Naive thymus-derived CD4-positive, alpha-beta T cell (primary cell): Measurements from ENCODE around the gene DOCK4. TPM values are rescaled to one million over a fixed set of nuclear protein-coding genes. Genes with fewer than 3 reads are reported as not detected.

ENCODE experiments used
- ATAC-seq: fragments of 150-1000 bp; cut with Tn5 transposase; 2 replicates; pipeline ENCODE4 v1.10.0; 2021; ENCODE audit warnings: mild to moderate bottlenecking, moderate library complexity
- CTCF ChIA-PET: fragments of 350-600 bp; sonication (Branson Sonifier 250); formaldehyde crosslinking; loops from one replicate; lab custom pipeline; 2021; ENCODE audit warnings: antibody characterized with exemption; lab: Charles Lee
- POLR2A ChIA-PET: fragments of 350-600 bp; sonication (Branson Sonifier 250); formaldehyde crosslinking; loops from one replicate; lab custom pipeline; 2021; ENCODE audit warnings: antibody characterized with exemption, inconsistent platforms; lab: Charles Lee
- DNase-seq, 9 donors: peaks; one replicate each; pipeline versions ENCODE4 v3.0.0 to v3.0.0-alpha.2; 2020 to 2022; ENCODE audit warnings: mixed read lengths in 1 of 9
- H3K27ac ChIP-seq: one replicate; pipeline ENCODE4 v1.7.0; 2013; ENCODE audit warnings: mild to moderate bottlenecking, low read depth, low read length, moderate library complexity
- H3K27me3 ChIP-seq, 2 donors: one replicate each; pipeline ENCODE4 v1.7.0; 2013; ENCODE audit warnings: low read length in 2 of 2, mild to moderate bottlenecking in 2 of 2, moderate library complexity in 2 of 2; ENCODE audit not compliant: control insufficient read depth in 2 of 2, insufficient read depth in 2 of 2
- H3K36me3 ChIP-seq, 3 experiments: 1 replicate in 2 of 3; 2 replicates in 1 of 3; pipeline ENCODE4 v1.7.0; 2013; ENCODE audit warnings: low read length in 3 of 3, mild to moderate bottlenecking in 3 of 3, moderate library complexity in 1 of 3; ENCODE audit not compliant: insufficient read depth in 3 of 3, control insufficient read depth in 2 of 3
- H3K4me1 ChIP-seq, 2 donors: one replicate each; pipeline ENCODE4 v1.7.0; 2013; ENCODE audit warnings: low read length in 2 of 2, mild to moderate bottlenecking in 2 of 2, moderate library complexity in 1 of 2; ENCODE audit not compliant: control insufficient read depth in 2 of 2, insufficient read depth in 2 of 2
- H3K4me3 ChIP-seq: 2 replicates; pipeline ENCODE4 v1.7.0; 2013; ENCODE audit warnings: mild to moderate bottlenecking, low read length
- H3K9me3 ChIP-seq, 3 experiments: 1 replicate in 2 of 3; 2 replicates in 1 of 3; pipeline ENCODE4 v1.7.0; 2013; ENCODE audit warnings: low read length in 3 of 3; ENCODE audit not compliant: control insufficient read depth in 2 of 3
- H3K27ac Mint-ChIP-seq, 9 donors: one replicate each; pipeline ENCODE4 v1.8.0; 2020 to 2022; ENCODE audit warnings: mixed read lengths in 9 of 9, mild to moderate bottlenecking in 8 of 9, moderate library complexity in 5 of 9, inconsistent platforms in 2 of 9
- H3K27me3 Mint-ChIP-seq, 5 donors: one replicate each; pipeline ENCODE4 v1.8.0; 2021 to 2022; ENCODE audit warnings: mixed read lengths in 5 of 5, mild to moderate bottlenecking in 1 of 5
- H3K36me3 Mint-ChIP-seq, 5 donors: one replicate each; pipeline ENCODE4 v1.8.0; 2020 to 2022; ENCODE audit warnings: mixed read lengths in 5 of 5, mild to moderate bottlenecking in 3 of 5, inconsistent platforms in 1 of 5
- H3K4me1 Mint-ChIP-seq, 7 donors: one replicate each; pipeline ENCODE4 v1.8.0; 2020 to 2022; ENCODE audit warnings: mixed read lengths in 7 of 7, mild to moderate bottlenecking in 3 of 7, inconsistent platforms in 1 of 7
- H3K4me3 Mint-ChIP-seq, 10 donors: one replicate each; pipeline ENCODE4 v1.8.0; 2020 to 2022; ENCODE audit warnings: mild to moderate bottlenecking in 10 of 10, mixed read lengths in 10 of 10, moderate library complexity in 6 of 10, inconsistent platforms in 2 of 10
- H3K9me3 Mint-ChIP-seq, 11 donors: one replicate each; pipeline ENCODE4 v1.8.0; 2020 to 2022; ENCODE audit warnings: mixed read lengths in 11 of 11, mild to moderate bottlenecking in 4 of 11, inconsistent platforms in 1 of 11, moderate library complexity in 1 of 11
- intact Hi-C, 2 donors: fragments of 100-400 bp; cut with micrococcal nuclease; formaldehyde crosslinking; loops; one replicate each; pipeline ENCODE4 v1.15.1; 2023
- polyA plus RNA-seq, 2 donors: library from polyadenylated mRNA; unstranded; fragments of 300-500 nt; fragmentation: Illumina TruSeq; gene quantifications; one replicate each; pipeline ENCODE4 v1.2.3, GENCODE V29; 2021
- total RNA-seq, 6 experiments: library from RNA in 5 of 6; stranded (reverse) in 5 of 6; gene quantifications; 1 replicate in 5 of 6; 2 replicates in 1 of 6; pipeline ENCODE4 v1.2.3 and lab custom pipeline; 2021 to 2026

The DOCK4 gene
- total and polyA plus RNA-seq, 7 experiments from 2014 or later = 0.16 to 3.1 (median 2.2) TPM; not detected in 1

GRCh38 chr7:112182749-112183148 is 23.4 kb downstream of the DOCK4 start:
- Mint-ChIP-seq H3K27ac (no peak overlapping the region), H3K36me3 (no peaks in the 10 kb centered on the region), H3K27me3 (peaks cover 6 to 20% (median 17%) of the 10 kb centered on the region in 5 donors), H3K9me3 (no peaks in the 10 kb centered on the region), H3K4me3 (no peak overlapping the region), H3K4me1 (no peaks in the 10 kb centered on the region)
- DNase-seq (no peak), ATAC-seq (no peak)
- peaks cover 0 to 4% of the 10 kb centered on the region in 2 donors for H3K27me3 ChIP-seq
- CTCF ChIA-PET = no interaction called here
- no peak overlapping the region for H3K27ac ChIP-seq
- intact Hi-C loops = no loop called here
- no peaks in the 10 kb centered on the region for H3K4me1 ChIP-seq
- no peaks in the 10 kb centered on the region for H3K9me3 ChIP-seq
- no peaks in the 10 kb centered on the region for H3K36me3 ChIP-seq
- POLR2A ChIA-PET = interaction anchor here (0.6 kb wide), 1 partner anchor 725 kb away, joined by 3 read pairs; no protein-coding TSS in a partner anchor
- no peak overlapping the region for H3K4me3 ChIP-seq

DNA sequence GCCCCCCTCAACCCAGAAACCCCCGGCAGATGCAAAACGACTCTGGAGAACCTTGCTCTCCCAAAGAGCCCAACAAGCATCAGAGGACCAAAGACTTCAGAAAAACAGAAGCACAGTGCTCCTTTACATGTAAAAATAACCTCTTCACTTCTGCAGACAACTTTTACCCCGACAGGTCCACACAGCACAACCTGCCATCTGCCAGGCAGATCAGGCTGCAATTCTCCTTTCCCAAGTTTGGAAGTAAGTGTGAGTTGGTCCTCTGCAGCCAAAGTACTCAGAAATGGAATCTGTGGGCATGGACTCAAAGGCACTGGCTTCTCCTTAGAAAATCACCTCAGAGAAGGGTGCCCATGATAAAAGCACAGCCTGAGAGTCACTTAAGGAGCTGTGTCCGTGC is 26.0 kb downstream of the DOCK4 start:
- Mint-ChIP-seq H3K27ac (no peak overlapping the region), H3K4me1 (no peaks in the 10 kb centered on the region), H3K4me3 (no peak overlapping the region), H3K9me3 (no peaks in the 10 kb centered on the region), H3K36me3 (no peaks in the 10 kb centered on the region), H3K27me3 (peaks cover 18 to 30% (median 25%) of the 10 kb centered on the region in 5 donors)
- no peak overlapping the region for H3K27ac ChIP-seq
- H3K9me3 ChIP-seq = no peaks in the 10 kb centered on the region
- no peak overlapping the region for H3K4me3 ChIP-seq
- ATAC-seq (no peak), DNase-seq (no peak)
- no peaks in the 10 kb centered on the region for H3K4me1 ChIP-seq
- ChIA-PET POLR2A (no interaction called here), CTCF (no interaction called here)
- H3K27me3 ChIP-seq = peaks cover 0 to 4% of the 10 kb centered on the region in 2 donors
- H3K36me3 ChIP-seq = no peaks in the 10 kb centered on the region
- intact Hi-C loops = no loop called here

DNA sequence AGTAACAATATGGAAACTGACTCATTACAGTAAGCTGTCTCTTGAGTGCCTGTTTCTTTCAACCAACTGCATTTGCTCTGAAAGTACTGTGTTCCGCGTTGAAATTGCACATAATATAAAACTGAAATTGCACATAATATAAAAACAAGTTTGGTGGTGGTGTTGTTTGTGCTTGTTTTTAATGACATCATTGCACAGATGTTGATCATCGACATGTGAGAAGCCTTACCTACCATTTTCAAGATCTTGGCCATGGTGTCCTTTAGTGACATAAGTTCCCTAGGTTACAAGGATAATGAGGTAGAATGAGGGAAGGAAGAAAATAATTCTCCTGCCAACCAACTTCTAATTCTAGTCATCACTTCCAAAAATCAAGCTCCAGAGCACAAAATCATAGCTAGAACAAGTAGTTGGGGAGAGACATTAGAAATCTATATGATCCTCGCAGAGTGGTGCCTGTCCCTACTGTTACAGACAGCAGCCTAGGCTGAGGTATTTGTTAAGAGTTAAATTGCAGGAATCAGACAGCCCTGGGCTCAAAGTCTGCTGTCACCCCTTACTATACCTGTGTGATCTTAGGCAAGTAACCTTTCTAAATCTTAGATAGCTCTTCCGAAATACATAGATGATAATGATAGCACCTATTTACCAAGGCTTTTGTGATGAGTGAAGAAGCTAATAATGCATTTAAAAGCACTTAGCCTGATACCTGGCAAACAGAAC is 29.3 kb downstream of the DOCK4 start:
- ATAC-seq = no peak
- no peak for DNase-seq
- H3K27ac ChIP-seq = no peak overlapping the region
- H3K9me3 Mint-ChIP-seq = no peaks in the 10 kb centered on the region
- H3K27me3 ChIP-seq = peaks cover 0 to 4% of the 10 kb centered on the region in 2 donors
- intact Hi-C loops = no loop called here
- H3K4me1 ChIP-seq = no peaks in the 10 kb centered on the region
- no peak overlapping the region for H3K4me3 ChIP-seq
- POLR2A ChIA-PET = no interaction called here
- CTCF ChIA-PET = interaction anchor here (0.5 kb wide), 1 partner anchor 17 kb away, joined by 3 read pairs; no protein-coding TSS in a partner anchor
- no peaks in the 10 kb centered on the region for H3K9me3 ChIP-seq
- H3K36me3 ChIP-seq = no peaks in the 10 kb centered on the region
- no peak overlapping the region for H3K27ac Mint-ChIP-seq
- no peak overlapping the region for H3K4me3 Mint-ChIP-seq
- no peaks in the 10 kb centered on the region for H3K4me1 Mint-ChIP-seq
- H3K27me3 Mint-ChIP-seq = peaks cover 23 to 45% (median 35%) of the 10 kb centered on the region in 5 donors
- no peaks in the 10 kb centered on the region for H3K36me3 Mint-ChIP-seq

DNA sequence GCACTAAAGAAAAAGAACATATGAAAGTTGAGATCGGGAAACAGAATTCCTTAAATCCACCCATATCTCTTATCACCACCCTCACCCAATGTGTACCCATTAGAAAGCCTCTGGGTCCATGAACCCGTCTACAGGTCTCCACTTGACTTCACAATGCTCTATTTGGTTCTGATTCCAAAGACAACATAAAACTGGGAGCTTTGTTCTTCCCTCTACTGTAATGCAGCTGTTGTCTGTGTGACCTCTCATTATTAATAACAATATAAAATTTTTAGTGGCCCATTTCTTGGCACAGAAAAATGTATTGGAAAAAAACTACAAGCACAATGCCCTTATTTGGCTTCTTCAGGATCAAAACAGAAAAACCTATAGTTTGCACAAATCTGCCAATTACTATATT is 30.0 kb downstream of the DOCK4 start:
- Histone ChIP-seq H3K4me1 (no peaks in the 10 kb centered on the region), H3K9me3 (no peaks in the 10 kb centered on the region), H3K27ac (no peak overlapping the region), H3K27me3 (peaks cover 0 to 7% of the 10 kb centered on the region in 2 donors), H3K4me3 (no peak overlapping the region), H3K36me3 (no peaks in the 10 kb centered on the region)
- Mint-ChIP-seq H3K36me3 (no peaks in the 10 kb centered on the region), H3K27me3 (peaks cover 27 to 45% (median 35%) of the 10 kb centered on the region in 5 donors), H3K4me3 (no peak overlapping the region), H3K27ac (no peak overlapping the region), H3K4me1 (no peaks in the 10 kb centered on the region), H3K9me3 (no peaks in the 10 kb centered on the region)
- ChIA-PET CTCF (no interaction called here), POLR2A (no interaction called here)
- DNase-seq = no peak
- intact Hi-C loops = no loop called here
- ATAC-seq = no peak

DNA sequence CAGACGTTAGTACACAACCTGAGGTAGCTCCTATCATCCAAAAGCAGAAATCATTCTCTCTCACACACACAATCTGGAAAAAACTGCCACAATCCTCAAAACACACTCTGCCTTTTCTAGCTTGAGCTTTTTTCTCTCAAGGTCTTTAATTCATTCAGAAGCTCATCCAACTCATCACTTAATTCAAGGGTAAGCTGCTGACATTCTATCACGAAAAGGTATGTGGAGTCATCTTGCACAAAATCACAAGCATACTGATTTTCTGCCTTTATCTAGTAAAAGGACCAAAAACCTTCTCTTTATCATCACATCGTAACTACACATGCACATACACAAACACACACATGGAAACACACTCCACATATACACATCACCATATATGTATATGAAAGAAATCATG is 32.0 kb downstream of the DOCK4 start:
- H3K9me3 ChIP-seq = no peaks in the 10 kb centered on the region
- H3K4me1 Mint-ChIP-seq = no peaks in the 10 kb centered on the region
- H3K27ac Mint-ChIP-seq = no peak overlapping the region
- peaks cover 35 to 49% (median 36%) of the 10 kb centered on the region in 5 donors for H3K27me3 Mint-ChIP-seq
- H3K4me3 Mint-ChIP-seq = no peak overlapping the region
- ChIA-PET POLR2A (no interaction called here), CTCF (no interaction called here)
- DNase-seq (no peak), ATAC-seq (no peak)
- no peaks in the 10 kb centered on the region for H3K36me3 ChIP-seq
- no peak overlapping the region for H3K4me3 ChIP-seq
- H3K36me3 Mint-ChIP-seq = no peaks in the 10 kb centered on the region
- H3K4me1 ChIP-seq = no peaks in the 10 kb centered on the region
- H3K27ac ChIP-seq = no peak overlapping the region
- peaks cover 0 to 6% of the 10 kb centered on the region in 2 donors for H3K27me3 ChIP-seq
- intact Hi-C loops = no loop called here
- no peaks in the 10 kb centered on the region for H3K9me3 Mint-ChIP-seq

DNA sequence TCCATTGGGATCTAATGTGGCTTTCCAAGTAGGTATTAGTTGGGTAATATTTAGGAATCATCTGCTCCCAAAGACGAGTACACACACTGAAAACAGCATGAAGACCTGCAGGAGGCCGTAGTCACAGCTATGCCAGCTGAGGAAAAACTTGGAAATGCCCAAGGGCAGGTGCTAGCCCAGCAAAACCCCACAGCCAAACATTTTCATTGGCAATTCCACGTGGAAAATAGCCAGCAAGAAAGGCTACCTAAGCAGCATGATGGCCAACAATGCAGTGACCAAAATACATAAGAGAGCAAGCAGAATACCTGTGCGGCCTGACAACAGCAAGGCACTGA is 32.7 kb downstream of the DOCK4 start:
- H3K4me1 Mint-ChIP-seq = no peaks in the 10 kb centered on the region
- no peak overlapping the region for H3K27ac Mint-ChIP-seq
- Histone ChIP-seq H3K27me3 (peaks cover 0 to 6% of the 10 kb centered on the region in 2 donors), H3K4me1 (no peaks in the 10 kb centered on the region), H3K4me3 (no peak overlapping the region), H3K36me3 (no peaks in the 10 kb centered on the region), H3K9me3 (no peaks in the 10 kb centered on the region), H3K27ac (no peak overlapping the region)
- H3K4me3 Mint-ChIP-seq = no peak overlapping the region
- DNase-seq (no peak), ATAC-seq (no peak)
- CTCF ChIA-PET = no interaction called here
- H3K27me3 Mint-ChIP-seq = peaks cover 33 to 49% (median 36%) of the 10 kb centered on the region in 5 donors
- intact Hi-C loops = no loop called here
- POLR2A ChIA-PET = no interaction called here
- no peaks in the 10 kb centered on the region for H3K9me3 Mint-ChIP-seq
- H3K36me3 Mint-ChIP-seq = no peaks in the 10 kb centered on the region
